Upper lobe of left lung (tissue), 4 donors: ENCODE measurements around the gene NIM1K.

Experiments used
- CTCF ChIP-seq, 6 experiments: fragments of 450-650 bp in 4 of 6; fragments of 200-600 bp in 2 of 6; sonication (generic) in 2 of 6; IDR thresholded peaks; one replicate each; pipeline ENCODE4 v1.5.1; 2016 to 2019; ENCODE audit warnings: antibody characterized with exemption in 6 of 6
- EP300 ChIP-seq, 4 donors: sonication (generic); formaldehyde crosslinking; IDR thresholded peaks; one replicate each; pipeline ENCODE4 v1.5.1; 2017; ENCODE audit warnings: antibody characterized with exemption in 4 of 4, control low read depth in 2 of 4
- POLR2AphosphoS5 ChIP-seq, 2 donors: sonication (generic); formaldehyde crosslinking; IDR thresholded peaks; one replicate each; pipeline ENCODE4 v1.5.1; 2017; ENCODE audit warnings: antibody characterized with exemption in 2 of 2

GRCh38 chr5:43165323-43165722 is 26.7 kb upstream of the NIM1K start:
- TF ChIP-seq EP300 (IDR thresholded peaks at IDR 0.05), result no peak
- TF ChIP-seq CTCF (IDR thresholded peaks at IDR 0.05), result no peak
- no peak for TF ChIP-seq POLR2AphosphoS5 (IDR thresholded peaks at IDR 0.05)
